ENCODE results near the gene CD164L2. TPM values are rescaled to one million over a fixed set of nuclear protein-coding genes. Genes with fewer than 3 reads are reported as not detected.

The CD164L2 gene
- total and polyA plus RNA-seq, 12 donors, result not detected

GRCh38 chr1:27353629-27354028, 29.5 kb downstream of the CD164L2 start:
- WGBS, 2 donors, result 86 to 92% methylated on average over 3 of the region's 3 CpGs
- DNase-seq, result no peak
- no peak for ATAC-seq
- Histone ChIP-seq H3K36me3 (peaks cover 4 to 61% (median 31%) of the 10 kb centered on the region in 9 donors), H3K27me3 (no peaks in the 10 kb centered on the region), H3K27ac (no peak overlapping the region), H3K4me1 (peaks cover 17 to 46% (median 28%) of the 10 kb centered on the region in 9 donors), H3K4me3 (no peak overlapping the region), H3K9me3 (no peaks in the 10 kb centered on the region)
- intact Hi-C loops (cut with DNase I), result loop anchor here in 2 of 10 donors (10.0 kb wide), 1 partner anchor 49 kb away; no protein-coding TSS in a partner anchor
- TF ChIP-seq, protein P1, sequence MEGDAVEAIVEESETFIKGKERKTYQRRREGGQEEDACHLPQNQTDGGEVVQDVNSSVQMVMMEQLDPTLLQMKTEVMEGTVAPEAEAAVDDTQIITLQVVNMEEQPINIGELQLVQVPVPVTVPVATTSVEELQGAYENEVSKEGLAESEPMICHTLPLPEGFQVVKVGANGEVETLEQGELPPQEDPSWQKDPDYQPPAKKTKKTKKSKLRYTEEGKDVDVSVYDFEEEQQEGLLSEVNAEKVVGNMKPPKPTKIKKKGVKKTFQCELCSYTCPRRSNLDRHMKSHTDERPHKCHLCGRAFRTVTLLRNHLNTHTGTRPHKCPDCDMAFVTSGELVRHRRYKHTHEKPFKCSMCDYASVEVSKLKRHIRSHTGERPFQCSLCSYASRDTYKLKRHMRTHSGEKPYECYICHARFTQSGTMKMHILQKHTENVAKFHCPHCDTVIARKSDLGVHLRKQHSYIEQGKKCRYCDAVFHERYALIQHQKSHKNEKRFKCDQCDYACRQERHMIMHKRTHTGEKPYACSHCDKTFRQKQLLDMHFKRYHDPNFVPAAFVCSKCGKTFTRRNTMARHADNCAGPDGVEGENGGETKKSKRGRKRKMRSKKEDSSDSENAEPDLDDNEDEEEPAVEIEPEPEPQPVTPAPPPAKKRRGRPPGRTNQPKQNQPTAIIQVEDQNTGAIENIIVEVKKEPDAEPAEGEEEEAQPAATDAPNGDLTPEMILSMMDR (IDR thresholded peaks at IDR 0.05), result no peak

GRCh38 chr1:27353166-27353565, 30.0 kb downstream of the CD164L2 start:
- intact Hi-C loops (cut with DNase I), result loop anchor here in 2 of 10 donors (10.0 kb wide), 1 partner anchor 48 kb away; no protein-coding TSS in a partner anchor
- Histone ChIP-seq H3K27me3 (no peaks in the 10 kb centered on the region), H3K27ac (no peak overlapping the region), H3K4me3 (no peak overlapping the region), H3K9me3 (no peaks in the 10 kb centered on the region), H3K4me1 (peaks cover 17 to 46% (median 28%) of the 10 kb centered on the region in 9 donors), H3K36me3 (peaks cover 4 to 57% (median 26%) of the 10 kb centered on the region in 9 donors)
- ATAC-seq, result peak in 2 of 8 donors; percentile 4 to 13
- TF ChIP-seq, protein P1 (IDR thresholded peaks at IDR 0.05), result no peak
- 85 to 91% methylated on average over 13 of the region's 13 CpGs for WGBS, 2 donors
- no peak for DNase-seq

- H3K27me3 ChIP-seq, result no peaks in the 10 kb centered on the region
- H3K4me3 ChIP-seq, result peak overlapping the region in 6 of 10 donors; percentile 29 to 59 (median 51)
- no peak for DNase-seq
- TF ChIP-seq, protein P1 (IDR thresholded peaks at IDR 0.05), result no peak
- intact Hi-C loops (cut with DNase I), result loop anchor here in 2 of 10 donors (10.0 kb wide), 1 partner anchor 47 kb away; no protein-coding TSS in a partner anchor
- peak overlapping the region in 5 of 10 donors; percentile 4 to 59 (median 55) for H3K27ac ChIP-seq
- WGBS, 2 donors, result 49 to 50% methylated on average over 8 of the region's 8 CpGs
- peak in 2 of 8 donors; percentile 1 to 2 for ATAC-seq
- H3K4me1 ChIP-seq, result peaks cover 14 to 32% (median 26%) of the 10 kb centered on the region in 9 donors
- H3K36me3 ChIP-seq, result peaks cover 4 to 41% (median 16%) of the 10 kb centered on the region in 9 donors
- no peaks in the 10 kb centered on the region for H3K9me3 ChIP-seq
Observed at GRCh38 chr1:27351541-27352107, 31.5 kb downstream of the CD164L2 start.

GRCh38 chr1:27350663-27351540, 32.2 kb downstream of the CD164L2 start:
- 13 to 19% methylated on average over 56 to 62 of the region's 62 CpGs for WGBS, 2 donors
- peak overlapping the region in 9 of 10 donors; percentile 1 to 59 (median 48) for H3K4me3 ChIP-seq

More at GRCh38 chr1:27350663-27351540, 32.2 kb downstream of the CD164L2 start:
- TF ChIP-seq, protein P1 (IDR thresholded peaks at IDR 0.05), result peak in 2 of 9 donors; percentile 23 to 33
- H3K9me3 ChIP-seq, result no peaks in the 10 kb centered on the region
- ATAC-seq (peak; percentile 34 to 75 (median 54)), DNase-seq (peak; percentile 61 to 70)
- no peaks in the 10 kb centered on the region for H3K27me3 ChIP-seq
- peaks cover 14 to 31% (median 26%) of the 10 kb centered on the region in 9 donors for H3K4me1 ChIP-seq
- intact Hi-C loops (cut with DNase I), result loop anchor here in 2 of 10 donors (10.0 kb wide), 1 partner anchor 46 kb away; no protein-coding TSS in a partner anchor
- peak overlapping the region in 5 of 10 donors; percentile 4 to 59 (median 55) for H3K27ac ChIP-seq
- peaks cover 0 to 39% (median 10%) of the 10 kb centered on the region in 9 donors for H3K36me3 ChIP-seq

All from heart right ventricle (tissue), 16 donors.